ENCODE results near the gene PDCD7. TPM values are rescaled to one million over a fixed set of nuclear protein-coding genes. Genes with fewer than 3 reads are reported as not detected.
A peak's percentile ranks its signal among the peaks of the same experiment; 100 is the strongest.
"Not testable (repeated sequence)": the region's sequence is repeated elsewhere in the genome, so short reads cannot be mapped to it uniquely, and the experiment has no call there.

The PDCD7 gene
- total and polyA plus RNA-seq, 10 donors = 9.8 to 27.3 (median 22.1) TPM

GRCh38 chr15:65146438-65146837 is 12.8 kb upstream of the PDCD7 start:
- TF ChIP-seq POLR2AphosphoS5 (IDR thresholded peaks at IDR 0.05) (no peak), CTCF (IDR thresholded peaks at IDR 0.05 in 8 of 11, conservative IDR thresholded peaks at IDR 0.05 in 3 of 11) (no peak), POLR2A (IDR thresholded peaks at IDR 0.05) (no peak)
- intact Hi-C loops (cut with DNase I; ENCODE audit: low total_unique reads) = no loop called here
- 76 to 86% (median 84%) methylated on average over 4 of the region's 4 CpGs for WGBS, 5 donors
- H3K36me3 ChIP-seq = peaks cover 0 to 68% (median 31%) of the 10 kb centered on the region in 6 donors
- no peak overlapping the region for H3K4me3 ChIP-seq
- no peaks in the 10 kb centered on the region for H3K27me3 ChIP-seq (replicated peaks in 1 of 7)
- no peaks in the 10 kb centered on the region for H3K9me3 ChIP-seq
- no peak for DNase-seq
- H3K27ac ChIP-seq = no peak overlapping the region
- no peaks in the 10 kb centered on the region for H3K4me1 ChIP-seq

- H3K27ac ChIP-seq; intact Hi-C loops (cut with DNase I; ENCODE audit: low total_unique reads); H3K4me3 ChIP-seq; H3K36me3 ChIP-seq; H3K27me3 ChIP-seq (replicated peaks in 1 of 7); DNase-seq; H3K4me1 ChIP-seq: not testable (repeated sequence)
- 82 to 95% (median 90%) methylated on average over 6 of the region's 6 CpGs for WGBS, 5 donors
- peaks cover 0 to 17% (median 15%) of the 10 kb centered on the region in 8 donors for H3K9me3 ChIP-seq
Observed at GRCh38 chr15:65138631-65139030, 5.0 kb upstream of the PDCD7 start.

- intact Hi-C loops (cut with DNase I; ENCODE audit: low total_unique reads); DNase-seq; H3K36me3 ChIP-seq; H3K27ac ChIP-seq; H3K27me3 ChIP-seq (replicated peaks in 1 of 7); H3K4me3 ChIP-seq: not testable (repeated sequence)
- Histone ChIP-seq H3K9me3 (peaks cover 0 to 17% (median 15%) of the 10 kb centered on the region in 8 donors), H3K4me1 (peaks cover 0 to 10% (median 8%) of the 10 kb centered on the region in 6 donors)
- WGBS, 5 donors = 89 to 98% (median 97%) methylated on average over 4 of the region's 4 CpGs
Observed at GRCh38 chr15:65137893-65138292, 4.3 kb upstream of the PDCD7 start.

- H3K36me3 ChIP-seq; intact Hi-C loops (cut with DNase I; ENCODE audit: low total_unique reads); H3K27ac ChIP-seq; H3K27me3 ChIP-seq (replicated peaks in 1 of 7); H3K4me3 ChIP-seq; DNase-seq: not testable (repeated sequence)
- Histone ChIP-seq H3K4me1 (peaks cover under 1 to 19% (median 16%) of the 10 kb centered on the region in 6 donors), H3K9me3 (peaks cover 0 to 17% (median 15%) of the 10 kb centered on the region in 8 donors)
- 91 to 97% (median 95%) methylated on average over 7 of the region's 7 CpGs for WGBS, 5 donors
Observed at GRCh38 chr15:65137089-65137488, 3.5 kb upstream of the PDCD7 start.

- TF ChIP-seq POLR2A (IDR thresholded peaks at IDR 0.05) (no peak), POLR2AphosphoS5 (IDR thresholded peaks at IDR 0.05) (no peak), CTCF (IDR thresholded peaks at IDR 0.05 in 8 of 11, conservative IDR thresholded peaks at IDR 0.05 in 3 of 11) (no peak)
- H3K36me3 ChIP-seq = peaks cover 0 to 20% (median 5%) of the 10 kb centered on the region in 6 donors
- 93 to 98% (median 96%) methylated on average over 8 of the region's 8 CpGs for WGBS, 5 donors
- H3K27me3 ChIP-seq (replicated peaks in 1 of 7) = no peaks in the 10 kb centered on the region
- no peak for DNase-seq
- peak overlapping the region in 2 of 8 donors; percentile 85 to 93 for H3K4me3 ChIP-seq
- intact Hi-C loops (cut with DNase I; ENCODE audit: low total_unique reads) = no loop called here
- H3K9me3 ChIP-seq = peaks cover 0 to 17% (median 15%) of the 10 kb centered on the region in 8 donors
- no peak overlapping the region for H3K27ac ChIP-seq
- H3K4me1 ChIP-seq = peaks cover 4 to 43% (median 35%) of the 10 kb centered on the region in 6 donors
Observed at GRCh38 chr15:65134538-65134937, 930 bp upstream of the PDCD7 start.
